ENCODE measurements around the gene KCNN1. TPM values are rescaled to one million over a fixed set of nuclear protein-coding genes. Genes with fewer than 3 reads are reported as not detected.

The KCNN1 gene
- total RNA-seq, 1 experiment from 2014 or later = 9.2 TPM

GRCh38 chr19:17937371-17937900 lies 29.5 kb upstream of the KCNN1 start:
- H3K56ac ChIP-seq (ENCODE audit: insufficient read length, low read depth, low read length) = no peak overlapping the region
- H3K27me3 ChIP-seq (ENCODE audit: insufficient read depth, low read length) = no peaks in the 10 kb centered on the region
- Mint-ChIP-seq H3K4me3 (no peak overlapping the region; a peak in 1 of 5 replicates), H3K4me1 (peaks cover 5 to 12% of the 10 kb centered on the region in 2 experiments), H3K9me3 (no peaks in the 10 kb centered on the region), H3K36me3 (ENCODE audit: insufficient read depth in 1 of 3, low read depth in 3 of 3) (peaks cover 6 to 35% (median 24%) of the 10 kb centered on the region in 3 experiments; a peak in 5 of 7 replicates), H3K27me3 (ENCODE audit: low read depth) (no peaks in the 10 kb centered on the region), H3K27ac (no peak overlapping the region)
- H3K23ac ChIP-seq (ENCODE audit: insufficient read length, low read depth, low read length) = no peak overlapping the region
- no peak overlapping the region for H2BK120ac ChIP-seq (ENCODE audit: low read depth, low read length, poor library complexity, severe bottlenecking)
- H3K14ac ChIP-seq (ENCODE audit: insufficient read depth, low read length) = no peak overlapping the region
- no peak overlapping the region for H3K4ac ChIP-seq (ENCODE audit: low read depth, low read length)
- no peak for DNase-seq
- H3K4me1 ChIP-seq (ENCODE audit: insufficient read depth, low read length) = peaks cover 3% of the 10 kb centered on the region; the same call in 1 of the 2 replicates
- no peak overlapping the region for H3K18ac ChIP-seq (ENCODE audit: insufficient read length, low read depth, low read length)
- no peak overlapping the region for H2AFZ ChIP-seq (ENCODE audit: low read length)
- H4K5ac ChIP-seq (ENCODE audit: insufficient read length, low read depth, low read length) = no peak overlapping the region
- H3K4me2 ChIP-seq (ENCODE audit: insufficient read depth, insufficient read length, low read length) = no peak overlapping the region
- TF ChIP-seq, protein P1, sequence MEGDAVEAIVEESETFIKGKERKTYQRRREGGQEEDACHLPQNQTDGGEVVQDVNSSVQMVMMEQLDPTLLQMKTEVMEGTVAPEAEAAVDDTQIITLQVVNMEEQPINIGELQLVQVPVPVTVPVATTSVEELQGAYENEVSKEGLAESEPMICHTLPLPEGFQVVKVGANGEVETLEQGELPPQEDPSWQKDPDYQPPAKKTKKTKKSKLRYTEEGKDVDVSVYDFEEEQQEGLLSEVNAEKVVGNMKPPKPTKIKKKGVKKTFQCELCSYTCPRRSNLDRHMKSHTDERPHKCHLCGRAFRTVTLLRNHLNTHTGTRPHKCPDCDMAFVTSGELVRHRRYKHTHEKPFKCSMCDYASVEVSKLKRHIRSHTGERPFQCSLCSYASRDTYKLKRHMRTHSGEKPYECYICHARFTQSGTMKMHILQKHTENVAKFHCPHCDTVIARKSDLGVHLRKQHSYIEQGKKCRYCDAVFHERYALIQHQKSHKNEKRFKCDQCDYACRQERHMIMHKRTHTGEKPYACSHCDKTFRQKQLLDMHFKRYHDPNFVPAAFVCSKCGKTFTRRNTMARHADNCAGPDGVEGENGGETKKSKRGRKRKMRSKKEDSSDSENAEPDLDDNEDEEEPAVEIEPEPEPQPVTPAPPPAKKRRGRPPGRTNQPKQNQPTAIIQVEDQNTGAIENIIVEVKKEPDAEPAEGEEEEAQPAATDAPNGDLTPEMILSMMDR (conservative IDR thresholded peaks at IDR 0.05) = no peak
- no peak overlapping the region for H2AK5ac ChIP-seq (ENCODE audit: insufficient read length, low read length)
- H3K79me1 ChIP-seq (ENCODE audit: insufficient read depth, low read depth, low read length, poor library complexity, severe bottlenecking) = no peaks in the 10 kb centered on the region
- H3K9me3 ChIP-seq (ENCODE audit: control insufficient read depth, low read depth, low read length) = no peaks in the 10 kb centered on the region
- no peak overlapping the region for H3K27ac ChIP-seq (ENCODE audit: insufficient read length, low read depth, low read length)
- H2BK15ac ChIP-seq (ENCODE audit: low read depth, low read length) = no peak overlapping the region
- H3K79me2 ChIP-seq (ENCODE audit: insufficient read depth, low read length) = peaks cover 2% of the 10 kb centered on the region; the same call in 1 of the 2 replicates
- H3T11ph ChIP-seq (ENCODE audit: low read length) = no peak overlapping the region
- no peak overlapping the region for H4K91ac ChIP-seq (ENCODE audit: insufficient read length, low read depth, low read length)
- H4K8ac ChIP-seq (replicated peaks; ENCODE audit: insufficient read length, low read depth, low read length) = no peak overlapping the region
- H4K20me1 ChIP-seq (ENCODE audit: control insufficient read depth, insufficient read depth, insufficient read length) = peaks cover 2% of the 10 kb centered on the region
- no peak overlapping the region for H2BK12ac ChIP-seq (ENCODE audit: insufficient read length, low read depth, low read length)
- peaks cover 9% of the 10 kb centered on the region for H3K23me2 ChIP-seq (ENCODE audit: insufficient read length, low read depth, low read length, poor library complexity, severe bottlenecking)
- H2BK5ac ChIP-seq (ENCODE audit: insufficient read length, low read length) = no peak overlapping the region
- no peak overlapping the region for H3K9ac ChIP-seq (ENCODE audit: extremely low read depth, insufficient read length, low read length)
- no CpG with 5 or more reads among the region's 9 CpGs for WGBS (ENCODE audit: extremely low coverage, insufficient read length, low lambda C conversion rate)
- H2BK20ac ChIP-seq (ENCODE audit: low read depth, low read length, poor library complexity, severe bottlenecking) = no peak overlapping the region

Measured in H9 (cell line).